Measurements from ENCODE around the gene PLAC1. TPM values are rescaled to one million over a fixed set of nuclear protein-coding genes. Genes with fewer than 3 reads are reported as not detected.

The PLAC1 gene
- total and polyA plus RNA-seq, 2 experiments from 2014 or later: 0.93 to 2.9 TPM

DNA sequence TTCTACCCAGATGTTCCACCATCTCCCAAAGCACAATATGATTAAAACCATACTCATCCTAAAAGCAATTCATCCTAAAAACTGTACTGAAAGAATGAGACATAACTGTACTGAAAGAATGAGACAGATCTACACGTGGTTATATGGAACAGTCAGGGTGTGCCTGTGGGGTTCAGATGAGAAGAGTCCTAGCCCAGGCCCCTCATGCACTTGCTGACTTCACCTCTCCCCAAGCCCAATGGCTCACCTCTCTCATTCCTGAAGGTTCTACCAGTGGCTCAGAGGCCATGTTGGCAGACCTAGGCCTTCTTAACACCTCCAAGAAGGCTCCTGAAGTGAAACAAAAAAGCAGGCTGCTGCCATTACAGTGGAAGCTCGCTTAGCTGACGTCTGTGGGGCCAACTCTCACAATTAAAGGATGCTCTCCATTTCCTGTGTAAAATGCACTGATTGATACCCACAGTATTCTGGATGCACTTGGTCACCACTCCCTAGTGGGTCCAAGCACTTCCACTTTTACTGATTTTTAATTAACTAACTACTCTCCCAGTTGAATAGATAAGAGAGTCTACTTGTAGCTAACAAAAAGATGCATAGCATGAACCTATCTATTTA is 3.8 kb downstream of the PLAC1 start:
- TF ChIP-seq, protein P1, sequence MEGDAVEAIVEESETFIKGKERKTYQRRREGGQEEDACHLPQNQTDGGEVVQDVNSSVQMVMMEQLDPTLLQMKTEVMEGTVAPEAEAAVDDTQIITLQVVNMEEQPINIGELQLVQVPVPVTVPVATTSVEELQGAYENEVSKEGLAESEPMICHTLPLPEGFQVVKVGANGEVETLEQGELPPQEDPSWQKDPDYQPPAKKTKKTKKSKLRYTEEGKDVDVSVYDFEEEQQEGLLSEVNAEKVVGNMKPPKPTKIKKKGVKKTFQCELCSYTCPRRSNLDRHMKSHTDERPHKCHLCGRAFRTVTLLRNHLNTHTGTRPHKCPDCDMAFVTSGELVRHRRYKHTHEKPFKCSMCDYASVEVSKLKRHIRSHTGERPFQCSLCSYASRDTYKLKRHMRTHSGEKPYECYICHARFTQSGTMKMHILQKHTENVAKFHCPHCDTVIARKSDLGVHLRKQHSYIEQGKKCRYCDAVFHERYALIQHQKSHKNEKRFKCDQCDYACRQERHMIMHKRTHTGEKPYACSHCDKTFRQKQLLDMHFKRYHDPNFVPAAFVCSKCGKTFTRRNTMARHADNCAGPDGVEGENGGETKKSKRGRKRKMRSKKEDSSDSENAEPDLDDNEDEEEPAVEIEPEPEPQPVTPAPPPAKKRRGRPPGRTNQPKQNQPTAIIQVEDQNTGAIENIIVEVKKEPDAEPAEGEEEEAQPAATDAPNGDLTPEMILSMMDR (IDR thresholded peaks at IDR 0.05; ENCODE audit: poor library complexity): no peak
- TF ChIP-seq EZH2phosphoT487 (IDR thresholded peaks at IDR 0.05; ENCODE audit: low read depth, severe bottlenecking, unreplicated experiment) (no peak), EZH2 (IDR thresholded peaks at IDR 0.05; ENCODE audit: borderline replicate concordance) (no peak)
- no peak overlapping the region for H3K27ac ChIP-seq
- no peak overlapping the region for H2AFZ ChIP-seq
- H3K27me3 ChIP-seq: no peaks in the 10 kb centered on the region
- H3K4me1 ChIP-seq (ENCODE audit: insufficient read depth): no peaks in the 10 kb centered on the region
- H3K4me2 ChIP-seq: no peak overlapping the region
- H3K9me2 ChIP-seq (replicated peaks; ENCODE audit: insufficient read depth): no peaks in the 10 kb centered on the region
- no peaks in the 10 kb centered on the region for H4K20me1 ChIP-seq (ENCODE audit: insufficient read depth, poor library complexity, severe bottlenecking)
- H3K9me3 ChIP-seq (ENCODE audit: low read depth): no peaks in the 10 kb centered on the region
- no peak for DNase-seq (ENCODE audit: low spot score)
- H3K36me3 ChIP-seq (replicated peaks; ENCODE audit: insufficient read depth, low read depth): no peaks in the 10 kb centered on the region
- H3K4me3 ChIP-seq: no peak overlapping the region
- H3K79me2 ChIP-seq: no peaks in the 10 kb centered on the region
- 53% methylated on average over 3 of the region's 3 CpGs for WGBS (ENCODE audit: low lambda C conversion rate, missing lambda C conversion rate)

DNA sequence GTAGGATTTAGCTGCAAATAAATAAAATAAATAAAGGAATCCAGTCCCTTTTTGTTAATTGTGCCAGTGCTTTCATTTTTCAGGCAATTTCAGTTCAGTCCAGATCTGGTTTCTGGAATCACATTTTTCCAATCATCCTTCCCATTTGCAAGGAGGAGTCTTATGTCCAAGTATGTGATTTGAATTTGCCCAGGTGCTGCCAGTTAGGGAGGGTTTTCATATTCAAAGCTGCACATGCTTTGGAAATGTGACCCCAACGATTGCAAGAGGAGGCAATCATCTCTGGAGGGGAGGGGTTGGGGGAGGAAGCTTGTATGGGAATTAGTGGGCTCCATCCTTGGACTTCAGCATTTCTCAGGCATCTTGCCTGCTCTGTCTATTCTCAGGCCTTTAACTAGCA is 4.4 kb downstream of the PLAC1 start:
- Histone ChIP-seq H2AFZ (no peak overlapping the region), H3K9me3 (ENCODE audit: low read depth) (no peaks in the 10 kb centered on the region), H3K4me1 (ENCODE audit: insufficient read depth) (no peaks in the 10 kb centered on the region), H3K27ac (no peak overlapping the region), H3K4me2 (no peak overlapping the region), H4K20me1 (ENCODE audit: insufficient read depth, poor library complexity, severe bottlenecking) (no peaks in the 10 kb centered on the region), H3K36me3 (replicated peaks; ENCODE audit: insufficient read depth, low read depth) (no peaks in the 10 kb centered on the region), H3K79me2 (no peaks in the 10 kb centered on the region), H3K4me3 (no peak overlapping the region), H3K9me2 (replicated peaks; ENCODE audit: insufficient read depth) (no peaks in the 10 kb centered on the region), H3K27me3 (no peaks in the 10 kb centered on the region)
- 38% methylated on average over 1 of the region's 1 CpG for WGBS (ENCODE audit: low lambda C conversion rate, missing lambda C conversion rate)
- no peak for DNase-seq (ENCODE audit: low spot score)
- TF ChIP-seq, protein P1 (IDR thresholded peaks at IDR 0.05; ENCODE audit: poor library complexity): no peak
- TF ChIP-seq EZH2phosphoT487 (IDR thresholded peaks at IDR 0.05; ENCODE audit: low read depth, severe bottlenecking, unreplicated experiment) (no peak), EZH2 (IDR thresholded peaks at IDR 0.05; ENCODE audit: borderline replicate concordance) (no peak)

DNA sequence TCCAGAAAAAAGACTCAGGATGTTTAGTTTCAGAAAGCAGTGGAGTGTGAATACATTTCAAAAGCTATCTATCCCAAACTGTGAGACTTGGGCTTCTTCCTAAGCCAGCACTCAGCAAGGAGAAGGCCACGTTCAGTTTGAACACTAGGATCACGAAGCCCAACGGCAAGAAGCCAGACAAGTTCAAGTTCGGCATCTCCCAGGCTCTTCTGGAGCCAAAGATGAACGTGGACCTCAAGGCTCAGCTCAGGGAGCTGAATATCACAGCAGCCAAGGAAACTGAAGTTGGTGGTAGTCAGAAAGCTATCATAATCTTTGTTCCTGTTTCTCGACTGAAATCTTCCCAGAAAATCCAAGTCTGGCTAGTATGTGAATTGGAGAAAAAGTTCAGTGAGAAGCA is 7.6 kb downstream of the PLAC1 start:
- Histone ChIP-seq H3K4me1 (ENCODE audit: insufficient read depth) (no peaks in the 10 kb centered on the region), H2AFZ (no peak overlapping the region), H4K20me1 (ENCODE audit: insufficient read depth, poor library complexity, severe bottlenecking) (no peaks in the 10 kb centered on the region), H3K27me3 (no peaks in the 10 kb centered on the region), H3K9me2 (replicated peaks; ENCODE audit: insufficient read depth) (no peaks in the 10 kb centered on the region), H3K4me3 (no peak overlapping the region), H3K9me3 (ENCODE audit: low read depth) (no peaks in the 10 kb centered on the region), H3K36me3 (replicated peaks; ENCODE audit: insufficient read depth, low read depth) (no peaks in the 10 kb centered on the region), H3K4me2 (no peak overlapping the region), H3K79me2 (no peaks in the 10 kb centered on the region), H3K27ac (no peak overlapping the region)
- no peak for TF ChIP-seq EZH2 (IDR thresholded peaks at IDR 0.05; ENCODE audit: borderline replicate concordance)
- TF ChIP-seq EZH2phosphoT487 (IDR thresholded peaks at IDR 0.05; ENCODE audit: low read depth, severe bottlenecking, unreplicated experiment): no peak
- TF ChIP-seq, protein P1 (IDR thresholded peaks at IDR 0.05; ENCODE audit: poor library complexity): no peak
- DNase-seq (ENCODE audit: low spot score): no peak
- WGBS (ENCODE audit: low lambda C conversion rate, missing lambda C conversion rate): 70% methylated on average over 6 of the region's 6 CpGs
